Non-pigmented ciliary epithelial cell (primary cell): ENCODE data around the gene HNF4A.
A peak's percentile ranks its signal among the peaks of the same experiment; 100 is the strongest.
"Not testable (repeated sequence)": the region's sequence is repeated elsewhere in the genome, so short reads cannot be mapped to it uniquely, and the experiment has no call there.

Experiments used
- DNase-seq: peaks from one replicate; pipeline ENCODE4 v3.0.0-alpha.2; 2010; ENCODE audit warnings: low read depth

Gene HNF4A

DNA sequence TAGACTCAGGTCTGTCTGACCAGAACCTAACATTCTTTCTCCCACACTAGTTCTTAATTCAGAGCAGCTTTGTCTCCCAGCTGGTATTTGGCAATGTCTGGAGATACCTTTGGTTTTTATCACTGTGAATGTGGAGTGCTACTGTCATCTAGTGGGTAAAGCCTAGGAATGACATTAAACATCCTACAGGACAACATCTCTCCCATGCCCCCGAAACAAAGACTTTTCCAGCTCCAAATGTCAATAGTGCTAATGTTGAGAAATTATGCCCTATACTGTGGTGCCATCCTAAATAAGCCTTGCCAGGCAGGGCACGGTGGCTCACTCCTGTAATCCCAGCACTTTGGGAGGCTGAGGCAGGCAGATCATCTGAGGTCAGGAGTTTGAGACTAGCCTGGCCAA is 116.0 kb downstream of the HNF4A start:
- DNase-seq, result no peak

DNA sequence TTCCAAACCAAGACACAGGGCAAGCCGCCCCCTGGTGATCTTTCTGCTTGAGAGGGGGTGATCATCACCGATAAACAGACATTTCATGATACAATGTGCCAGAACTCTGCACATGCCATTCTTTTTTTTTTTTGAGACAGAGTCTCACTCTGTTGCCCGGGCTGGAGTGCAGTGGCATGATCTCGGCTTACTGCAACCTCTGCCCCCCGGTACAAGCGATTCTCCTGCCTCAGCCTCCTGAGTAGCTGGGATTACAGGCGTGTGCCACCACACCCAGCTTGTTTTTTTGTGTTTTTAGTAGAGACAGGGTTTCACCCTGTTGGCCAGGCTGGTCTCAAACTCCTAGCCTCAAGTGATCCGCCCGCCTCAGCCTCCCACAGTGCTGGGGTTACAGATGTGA is 116.8 kb downstream of the HNF4A start:
- DNase-seq, result not testable (repeated sequence)

GRCh38 chr20:44475372-44475693 is 119.8 kb downstream of the HNF4A start:
- DNase-seq, result no peak

DNA sequence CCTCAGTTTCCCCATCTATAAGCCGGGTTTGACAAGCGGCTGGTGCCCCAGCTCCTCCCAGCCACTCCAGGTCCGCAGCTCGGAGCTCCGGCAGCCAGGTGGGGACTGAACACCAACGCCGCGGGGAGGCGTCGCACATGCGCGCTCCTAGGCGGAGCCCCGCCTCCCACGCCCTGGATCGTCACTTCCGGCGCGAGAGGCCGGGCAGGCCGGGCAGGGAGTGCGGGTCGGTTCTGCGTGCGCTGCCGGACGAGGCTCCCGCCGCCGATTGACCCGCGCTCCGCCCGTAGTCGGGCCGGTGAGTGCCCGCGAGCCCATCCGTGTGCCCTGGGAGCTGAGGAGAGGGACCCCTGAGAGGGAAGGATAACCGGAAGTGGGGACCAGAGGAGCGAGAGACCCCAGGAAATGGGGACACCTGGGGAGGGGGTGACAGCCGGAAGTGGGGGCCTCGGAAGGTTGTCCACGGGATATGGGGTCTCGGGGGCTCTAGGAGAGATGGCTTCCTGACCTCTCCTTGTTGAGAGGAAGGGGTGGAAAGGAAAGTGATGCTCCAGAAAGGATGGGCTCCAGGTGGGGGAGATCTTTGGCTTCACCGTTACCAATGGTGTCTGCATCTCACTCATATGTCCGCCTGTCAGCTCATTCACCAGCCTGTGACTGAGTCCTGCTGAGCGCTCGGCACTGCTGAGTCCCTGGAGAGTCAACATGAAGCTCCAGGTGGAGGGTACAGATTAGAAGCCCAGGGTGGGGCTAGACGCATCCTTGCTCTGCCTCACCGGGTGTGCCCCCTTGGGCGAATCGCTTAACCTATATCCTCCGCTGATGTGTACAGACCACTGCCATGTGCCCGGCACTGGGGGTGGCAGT is 120.4 kb downstream of the HNF4A start, which contains the start of gene TTPAL:
TTPAL (plus strand) TSS at position 181 of the 867 bp plus-strand sequence. CDS start 4,126 bp downstream, outside the sequence.
- peak; percentile 30 for DNase-seq

DNA sequence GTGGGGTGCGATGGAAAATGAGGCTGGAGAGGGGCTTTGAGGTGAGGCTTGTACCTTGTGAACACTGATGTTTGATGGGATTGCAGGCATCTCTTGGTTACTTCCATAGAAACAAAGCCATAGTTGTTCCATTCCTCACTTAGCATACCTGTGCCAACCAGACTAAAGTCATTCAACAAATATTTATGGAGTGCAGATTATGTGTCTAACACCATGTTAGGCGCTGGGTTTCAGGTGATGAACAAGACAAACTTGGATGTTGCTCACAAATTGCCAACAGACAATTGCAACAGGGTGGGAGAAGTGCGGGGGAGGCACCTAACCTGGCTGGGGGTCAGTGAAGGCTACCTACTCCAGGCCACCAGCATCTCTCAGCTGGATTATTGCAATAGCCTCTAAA is 121.7 kb downstream of the HNF4A start:
- no peak for DNase-seq

GRCh38 chr20:44478206-44478605 is 122.7 kb downstream of the HNF4A start:
- no peak for DNase-seq

- DNase-seq, result no peak
These were observed 124.1 kb downstream of the HNF4A start for GRCh38 chr20:44479643-44480042.

- DNase-seq, result no peak
These were observed 124.6 kb downstream of the HNF4A start for GRCh38 chr20:44480097-44480496.

- no peak for DNase-seq
These were observed 126.4 kb downstream of the HNF4A start for GRCh38 chr20:44481719-44482416.

DNA sequence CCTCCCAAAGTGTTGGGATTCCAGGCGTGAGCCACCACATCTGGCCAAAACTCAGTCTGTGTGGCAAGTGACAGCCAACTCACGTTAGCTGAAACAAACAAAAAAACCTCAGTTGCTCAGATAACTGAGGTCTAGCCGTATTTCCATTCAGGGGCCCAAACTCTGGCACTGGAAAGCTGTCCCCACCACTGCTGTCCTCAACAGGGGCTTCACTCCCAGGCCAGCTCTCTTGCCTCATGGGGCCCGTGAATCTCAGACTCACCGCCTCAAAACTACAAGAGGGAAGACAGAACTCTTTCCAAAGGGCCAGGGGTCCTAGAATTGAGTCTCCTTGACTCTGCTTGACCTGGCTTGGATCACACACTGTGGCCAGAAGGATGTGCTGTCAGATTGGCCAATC is 127.6 kb downstream of the HNF4A start:
- no peak for DNase-seq
